ENCODE data around the gene ERVH48-1.

Gene ERVH48-1

DNA sequence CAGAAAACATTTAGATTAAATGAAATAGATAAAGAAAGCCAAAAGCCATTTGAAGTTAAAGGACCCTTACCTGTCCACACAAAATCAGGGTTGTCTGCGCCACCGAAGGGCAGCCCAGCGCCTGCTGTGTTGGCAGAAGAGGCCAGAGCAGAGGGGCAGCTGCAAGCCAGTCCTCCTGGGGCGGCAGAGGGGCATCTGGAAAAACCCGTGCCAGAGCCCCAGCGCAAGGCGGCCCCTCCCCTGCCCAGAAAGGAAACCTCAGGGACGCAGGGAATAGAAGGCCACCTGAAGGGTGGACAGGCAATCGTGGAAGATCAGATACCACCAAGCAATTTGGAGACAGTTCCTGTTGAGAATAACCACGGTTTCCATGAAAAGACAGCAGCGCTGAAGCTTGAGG is 21.6 kb downstream of the ERVH48-1 start:
- Histone ChIP-seq H3K4me3 (ENCODE audit: low read depth, low read length) (no peak overlapping the region), H3K36me3 (replicated peaks) (peaks cover 58% of the 10 kb centered on the region), H3K27me3 (replicated peaks) (no peaks in the 10 kb centered on the region), H3K27ac (no peak overlapping the region)
- in situ Hi-C loops (cut with HindIII; ENCODE audit: low pct_ligation_motif_present, low sequenced_read_pairs): no loop called here
- TF ChIP-seq, protein P1, sequence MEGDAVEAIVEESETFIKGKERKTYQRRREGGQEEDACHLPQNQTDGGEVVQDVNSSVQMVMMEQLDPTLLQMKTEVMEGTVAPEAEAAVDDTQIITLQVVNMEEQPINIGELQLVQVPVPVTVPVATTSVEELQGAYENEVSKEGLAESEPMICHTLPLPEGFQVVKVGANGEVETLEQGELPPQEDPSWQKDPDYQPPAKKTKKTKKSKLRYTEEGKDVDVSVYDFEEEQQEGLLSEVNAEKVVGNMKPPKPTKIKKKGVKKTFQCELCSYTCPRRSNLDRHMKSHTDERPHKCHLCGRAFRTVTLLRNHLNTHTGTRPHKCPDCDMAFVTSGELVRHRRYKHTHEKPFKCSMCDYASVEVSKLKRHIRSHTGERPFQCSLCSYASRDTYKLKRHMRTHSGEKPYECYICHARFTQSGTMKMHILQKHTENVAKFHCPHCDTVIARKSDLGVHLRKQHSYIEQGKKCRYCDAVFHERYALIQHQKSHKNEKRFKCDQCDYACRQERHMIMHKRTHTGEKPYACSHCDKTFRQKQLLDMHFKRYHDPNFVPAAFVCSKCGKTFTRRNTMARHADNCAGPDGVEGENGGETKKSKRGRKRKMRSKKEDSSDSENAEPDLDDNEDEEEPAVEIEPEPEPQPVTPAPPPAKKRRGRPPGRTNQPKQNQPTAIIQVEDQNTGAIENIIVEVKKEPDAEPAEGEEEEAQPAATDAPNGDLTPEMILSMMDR (IDR thresholded peaks at IDR 0.05; ENCODE audit: low read depth, low read length, missing control alignments): no peak
- no peak for DNase-seq

DNA sequence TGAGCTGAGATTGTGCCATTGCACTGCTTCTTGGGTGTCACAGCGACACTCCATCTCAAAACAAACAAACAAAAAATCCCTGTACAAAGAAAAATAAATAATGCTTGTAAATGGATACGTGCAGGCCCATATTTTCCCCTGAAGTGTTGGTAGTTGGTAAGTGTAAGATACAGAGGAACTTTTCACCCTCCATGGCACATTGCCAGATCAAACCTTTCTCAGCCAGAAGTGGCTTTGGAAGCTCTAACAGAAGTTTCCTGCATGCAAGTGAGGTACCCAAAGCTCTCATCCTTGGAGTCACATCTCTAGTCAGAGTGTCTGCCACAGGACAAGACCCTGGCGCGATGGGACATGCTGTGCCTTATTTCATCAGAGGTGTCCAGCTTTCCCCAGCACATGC is 25.0 kb downstream of the ERVH48-1 start:
- Histone ChIP-seq H3K36me3 (replicated peaks) (peaks cover 63% of the 10 kb centered on the region), H3K27ac (no peak overlapping the region), H3K4me3 (ENCODE audit: low read depth, low read length) (no peak overlapping the region), H3K27me3 (replicated peaks) (no peaks in the 10 kb centered on the region)
- TF ChIP-seq, protein P1 (IDR thresholded peaks at IDR 0.05; ENCODE audit: low read depth, low read length, missing control alignments): no peak
- no peak for DNase-seq
- in situ Hi-C loops (cut with HindIII; ENCODE audit: low pct_ligation_motif_present, low sequenced_read_pairs): no loop called here

DNA sequence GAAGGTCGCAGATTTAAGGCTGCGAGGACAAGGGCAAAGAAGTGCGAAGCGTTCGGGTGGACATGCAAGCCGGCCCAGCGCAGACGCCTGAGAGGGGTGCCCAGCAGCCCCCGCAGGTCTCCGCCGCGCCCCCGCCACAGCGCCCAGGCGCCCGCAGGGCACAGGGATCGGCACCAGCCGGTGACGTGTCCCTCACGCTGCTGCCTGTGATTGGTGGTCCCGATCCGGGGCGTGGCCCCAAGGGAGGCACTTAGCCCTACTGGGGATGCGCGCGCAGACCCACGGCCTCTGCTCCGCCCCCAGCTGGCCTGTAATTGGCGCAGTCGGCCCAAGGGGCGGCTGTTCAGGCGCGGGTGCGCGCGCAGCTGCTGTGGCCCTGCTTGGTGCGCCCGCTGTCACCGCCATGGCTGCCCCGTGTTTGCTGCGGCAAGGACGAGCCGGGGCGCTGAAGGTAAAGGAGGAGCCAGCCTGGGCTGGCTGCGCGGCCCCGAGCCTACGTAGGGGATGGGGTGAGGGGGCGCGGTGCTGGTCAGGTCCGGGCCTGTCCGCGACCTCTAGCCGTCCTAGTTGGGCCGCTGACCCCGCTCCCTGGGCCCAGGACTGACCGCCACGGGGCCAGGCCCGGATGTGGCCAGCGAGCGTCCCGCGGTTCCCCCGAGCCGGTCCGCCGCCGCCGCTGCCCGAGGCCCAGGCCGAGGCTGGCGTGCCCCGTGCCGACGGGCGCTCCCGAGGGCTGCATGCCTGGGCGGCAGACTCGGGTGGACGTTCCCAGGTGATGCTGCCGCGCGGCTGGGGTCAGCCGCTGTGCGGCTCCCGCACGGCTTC is 32.3 kb downstream of the ERVH48-1 start, which contains the start of gene NDUFV3:
Gene NDUFV3, plus strand, starts transcription at position 379 of the 825 bp plus-strand sequence. Its CDS starts 25 bp downstream, at position 404.
- peak within 1 kb of the TSS; percentile 86 for H3K4me3 ChIP-seq (ENCODE audit: low read depth, low read length)
- peaks cover 20% of the 10 kb centered on the region for H3K36me3 ChIP-seq (replicated peaks)
- H3K27me3 ChIP-seq (replicated peaks): no peaks in the 10 kb centered on the region
- peak within 1 kb of the TSS; percentile 75 for H3K27ac ChIP-seq
- in situ Hi-C loops (cut with HindIII; ENCODE audit: low pct_ligation_motif_present, low sequenced_read_pairs): no loop called here
- DNase-seq: peak; percentile 98
- TF ChIP-seq, protein P1 (IDR thresholded peaks at IDR 0.05; ENCODE audit: low read depth, low read length, missing control alignments): no peak

DNA sequence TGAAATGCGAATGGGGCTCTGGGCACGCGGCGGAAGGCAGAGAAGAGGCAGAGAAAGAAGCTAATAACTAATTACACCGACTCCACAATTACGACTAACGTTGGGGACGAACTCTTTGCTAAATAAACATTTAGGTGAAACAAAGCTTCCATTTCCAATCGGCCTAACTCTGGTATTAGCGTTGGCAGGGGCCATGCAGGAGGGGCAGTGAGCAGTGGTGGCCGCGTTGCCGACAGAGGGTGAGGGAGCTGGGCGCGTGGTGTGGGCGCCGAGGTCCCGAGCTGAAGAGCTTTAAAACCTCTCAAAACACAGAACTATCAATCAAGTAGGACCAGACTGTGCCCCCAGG is 32.9 kb downstream of the ERVH48-1 start:
- no peak for DNase-seq
- Histone ChIP-seq H3K27ac (peak overlapping the region; percentile 75), H3K4me3 (ENCODE audit: low read depth, low read length) (peak overlapping the region; percentile 86), H3K27me3 (replicated peaks) (no peaks in the 10 kb centered on the region), H3K36me3 (replicated peaks) (peaks cover 15% of the 10 kb centered on the region)
- in situ Hi-C loops (cut with HindIII; ENCODE audit: low pct_ligation_motif_present, low sequenced_read_pairs): no loop called here
- TF ChIP-seq, protein P1 (IDR thresholded peaks at IDR 0.05; ENCODE audit: low read depth, low read length, missing control alignments): no peak

DNA sequence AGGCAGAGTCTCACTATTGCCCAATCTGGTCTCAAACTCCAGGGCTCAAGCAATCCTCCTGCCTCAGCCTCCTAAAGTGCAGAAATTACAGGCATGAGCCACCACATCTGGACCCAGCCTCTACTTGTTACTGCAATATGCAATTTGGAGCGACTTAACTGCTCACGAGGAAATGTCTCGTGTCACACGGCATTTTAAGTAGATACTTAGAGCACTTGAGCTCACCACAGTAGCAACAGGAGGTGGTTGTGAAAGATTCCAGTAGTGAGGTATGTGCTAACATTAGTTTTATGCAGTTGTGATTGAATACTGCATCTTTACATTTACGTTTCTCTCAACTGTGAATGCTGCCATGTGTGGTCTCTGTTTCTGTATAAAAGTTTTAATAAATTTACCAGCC is 38.1 kb downstream of the ERVH48-1 start:
- TF ChIP-seq, protein P1 (IDR thresholded peaks at IDR 0.05; ENCODE audit: low read depth, low read length, missing control alignments): no peak
- in situ Hi-C loops (cut with HindIII; ENCODE audit: low pct_ligation_motif_present, low sequenced_read_pairs): no loop called here
- no peak overlapping the region for H3K4me3 ChIP-seq (ENCODE audit: low read depth, low read length)

More for the DNA sequence above, 38.1 kb downstream of the ERVH48-1 start:
- Histone ChIP-seq H3K27ac (no peak overlapping the region), H3K27me3 (replicated peaks) (no peaks in the 10 kb centered on the region), H3K36me3 (replicated peaks) (no peaks in the 10 kb centered on the region)
- no peak for DNase-seq
